Upper lobe of left lung (tissue), 6 donors: Measurements from ENCODE around the gene KLK1. TPM values are rescaled to one million over a fixed set of nuclear protein-coding genes. Genes with fewer than 3 reads are reported as not detected.

Source experiments
- ATAC-seq, 2 donors: fragments of 200-7000 bp; cut with Tn5 transposase; one replicate each; pipeline ENCODE4 v1.9.1; 2022; ENCODE audit warnings: mild to moderate bottlenecking in 2 of 2, moderate library complexity in 2 of 2; ENCODE audit not compliant: low FRiP score in 2 of 2
- DNase-seq, 2 donors: peaks; one replicate each; pipeline ENCODE4 v3.0.0-alpha.2; 2019 to 2020
- H3K27ac ChIP-seq, 4 donors: fragments of 200-600 bp; sonication (generic); one replicate each; pipeline ENCODE4 v1.5.1; 2016 to 2019
- H3K27me3 ChIP-seq, 4 donors: fragments of 200-600 bp; sonication (generic); one replicate each; pipeline ENCODE4 v1.5.1; 2017 to 2019
- H3K36me3 ChIP-seq, 4 donors: fragments of 200-600 bp; sonication (generic); one replicate each; pipeline ENCODE4 v1.5.1; 2016 to 2019
- H3K4me1 ChIP-seq, 4 donors: fragments of 200-600 bp; sonication (generic); one replicate each; pipeline ENCODE4 v1.5.1; 2018 to 2019
- H3K4me3 ChIP-seq, 4 donors: fragments of 200-600 bp; sonication (generic); one replicate each; pipeline ENCODE4 v1.5.1; 2017 to 2019; ENCODE audit warnings: mild to moderate bottlenecking in 2 of 4, moderate library complexity in 1 of 4
- H3K9me3 ChIP-seq, 4 donors: fragments of 200-600 bp; sonication (generic); one replicate each; pipeline ENCODE4 v1.5.1; 2018 to 2019
- EP300 ChIP-seq, 4 donors: sonication (generic); formaldehyde crosslinking; IDR thresholded peaks; one replicate each; pipeline ENCODE4 v1.5.1; 2017; ENCODE audit warnings: antibody characterized with exemption in 4 of 4, control low read depth in 2 of 4
- POLR2A ChIP-seq, 4 donors: fragments of 450-650 bp; IDR thresholded peaks; one replicate each; pipeline ENCODE4 v1.5.1; 2016 to 2017; ENCODE audit warnings: antibody characterized with exemption in 4 of 4, mild to moderate bottlenecking in 2 of 4
- POLR2AphosphoS5 ChIP-seq, 2 donors: sonication (generic); formaldehyde crosslinking; IDR thresholded peaks; one replicate each; pipeline ENCODE4 v1.5.1; 2017; ENCODE audit warnings: antibody characterized with exemption in 2 of 2
- WGBS, 2 donors: methylation state at CpG; one replicate each; pipeline ENCODE4 v1.1.5; 2017 to 2018; 5-methylcytosine and 5-hydroxymethylcytosine counted together
- total RNA-seq, 6 donors: library from RNA; depleted of rRNA in 4 of 6; stranded (reverse); fragments of >200 nt in 4 of 6; gene quantifications; one replicate each; pipeline versions ENCODE4 v1.1.0 to v1.2.1, GENCODE V29; 2016 to 2021
- TF ChIP-seq, protein P1 (sequence below), 6 experiments: fragments of 450-650 bp in 4 of 6; fragments of 200-600 bp in 2 of 6; sonication (generic) in 2 of 6; IDR thresholded peaks; one replicate each; pipeline ENCODE4 v1.5.1; 2016 to 2019; ENCODE audit warnings: antibody characterized with exemption in 6 of 6
- donor health status: DM: no; HTN: no; CAD: no; lungs with moderate emphysema.
- donor health status: DM: no; HTN: yes; CAD: no; lungs with severe emphysema.

Gene KLK1
- total RNA-seq, 6 donors from 2014 or later: 1.3 to 3.3 (median 2.0) TPM; not detected in 3

- no peak for TF ChIP-seq POLR2AphosphoS5 (IDR thresholded peaks at IDR 0.05)
- TF ChIP-seq POLR2A (IDR thresholded peaks at IDR 0.05): no peak
- TF ChIP-seq, protein P1, sequence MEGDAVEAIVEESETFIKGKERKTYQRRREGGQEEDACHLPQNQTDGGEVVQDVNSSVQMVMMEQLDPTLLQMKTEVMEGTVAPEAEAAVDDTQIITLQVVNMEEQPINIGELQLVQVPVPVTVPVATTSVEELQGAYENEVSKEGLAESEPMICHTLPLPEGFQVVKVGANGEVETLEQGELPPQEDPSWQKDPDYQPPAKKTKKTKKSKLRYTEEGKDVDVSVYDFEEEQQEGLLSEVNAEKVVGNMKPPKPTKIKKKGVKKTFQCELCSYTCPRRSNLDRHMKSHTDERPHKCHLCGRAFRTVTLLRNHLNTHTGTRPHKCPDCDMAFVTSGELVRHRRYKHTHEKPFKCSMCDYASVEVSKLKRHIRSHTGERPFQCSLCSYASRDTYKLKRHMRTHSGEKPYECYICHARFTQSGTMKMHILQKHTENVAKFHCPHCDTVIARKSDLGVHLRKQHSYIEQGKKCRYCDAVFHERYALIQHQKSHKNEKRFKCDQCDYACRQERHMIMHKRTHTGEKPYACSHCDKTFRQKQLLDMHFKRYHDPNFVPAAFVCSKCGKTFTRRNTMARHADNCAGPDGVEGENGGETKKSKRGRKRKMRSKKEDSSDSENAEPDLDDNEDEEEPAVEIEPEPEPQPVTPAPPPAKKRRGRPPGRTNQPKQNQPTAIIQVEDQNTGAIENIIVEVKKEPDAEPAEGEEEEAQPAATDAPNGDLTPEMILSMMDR (IDR thresholded peaks at IDR 0.05): no peak
- TF ChIP-seq EP300 (IDR thresholded peaks at IDR 0.05): no peak
- ATAC-seq (no peak), DNase-seq (no peak)
- Histone ChIP-seq H3K4me1 (peaks cover 4 to 16% (median 10%) of the 10 kb centered on the region in 4 donors), H3K27me3 (peaks cover 0 to 8% (median 3%) of the 10 kb centered on the region in 4 donors), H3K4me3 (no peak within 1 kb of the TSS), H3K9me3 (no peaks in the 10 kb centered on the region), H3K36me3 (no peaks in the 10 kb centered on the region), H3K27ac (no peak within 1 kb of the TSS)
- WGBS, 2 donors: 59 to 68% methylated on average over 8 of the region's 8 CpGs
These were observed 9.7 kb upstream of the KLK1 start, which contains the start of gene KLK15 for GRCh38 chr19:50833117-50833801. Gene KLK15 (minus strand): TSS chr19:50833574. CDS start chr19:50831492, 2,082 bp downstream.

DNA sequence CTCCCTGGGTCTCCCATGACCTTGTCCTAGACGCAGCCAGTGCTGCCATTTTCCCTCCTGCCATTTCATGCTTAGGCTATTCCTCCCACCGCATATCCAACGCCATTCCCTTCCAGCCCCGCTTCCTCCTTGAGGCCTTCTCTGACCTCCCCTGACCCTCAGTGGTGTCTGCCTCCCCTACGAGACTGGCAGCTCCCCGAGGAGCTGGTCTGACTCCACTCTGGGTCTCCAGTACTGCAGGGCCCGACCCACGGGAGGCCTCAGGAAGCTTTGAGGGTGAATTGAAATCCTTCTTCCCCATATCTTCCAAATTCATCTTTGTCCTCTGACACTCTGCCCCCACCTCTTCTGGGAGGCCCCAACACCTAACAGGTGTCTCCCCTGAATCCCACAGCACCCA lies 9.1 kb upstream of the KLK1 start:
- Histone ChIP-seq H3K4me3 (no peak overlapping the region), H3K4me1 (peaks cover 4 to 16% (median 10%) of the 10 kb centered on the region in 4 donors), H3K36me3 (no peaks in the 10 kb centered on the region), H3K9me3 (no peaks in the 10 kb centered on the region), H3K27me3 (peaks cover 0 to 8% (median 3%) of the 10 kb centered on the region in 4 donors), H3K27ac (no peak overlapping the region)
- 68 to 91% methylated on average over 8 of the region's 8 CpGs for WGBS, 2 donors
- ATAC-seq (no peak), DNase-seq (no peak)
- TF ChIP-seq POLR2A (IDR thresholded peaks at IDR 0.05): no peak
- TF ChIP-seq EP300 (IDR thresholded peaks at IDR 0.05): no peak

- TF ChIP-seq, protein P1 (IDR thresholded peaks at IDR 0.05): no peak
- TF ChIP-seq POLR2AphosphoS5 (IDR thresholded peaks at IDR 0.05): no peak
- TF ChIP-seq EP300 (IDR thresholded peaks at IDR 0.05): no peak
- TF ChIP-seq POLR2A (IDR thresholded peaks at IDR 0.05): no peak
- Histone ChIP-seq H3K4me1 (peaks cover 4 to 11% (median 9%) of the 10 kb centered on the region in 4 donors), H3K27ac (no peak overlapping the region), H3K36me3 (no peaks in the 10 kb centered on the region), H3K9me3 (no peaks in the 10 kb centered on the region), H3K4me3 (no peak overlapping the region), H3K27me3 (peaks cover 0 to 2% (median under 1%) of the 10 kb centered on the region in 4 donors)
- ATAC-seq (no peak), DNase-seq (no peak)
- WGBS, 2 donors: 64 to 75% methylated on average over 7 of the region's 7 CpGs
These were observed 7.4 kb upstream of the KLK1 start for GRCh38 chr19:50831026-50831396.

- 40 to 45% methylated on average over 17 of the region's 17 CpGs for WGBS, 2 donors
- H3K4me1 ChIP-seq: peaks cover 2 to 5% (median 4%) of the 10 kb centered on the region in 4 donors
- H3K4me3 ChIP-seq: no peak overlapping the region
- H3K27ac ChIP-seq: no peak overlapping the region
- no peaks in the 10 kb centered on the region for H3K36me3 ChIP-seq
- no peaks in the 10 kb centered on the region for H3K27me3 ChIP-seq
- no peak for ATAC-seq
- no peaks in the 10 kb centered on the region for H3K9me3 ChIP-seq
- DNase-seq: no peak
- TF ChIP-seq POLR2AphosphoS5 (IDR thresholded peaks at IDR 0.05) (no peak), POLR2A (IDR thresholded peaks at IDR 0.05) (no peak)
These were observed 6.9 kb upstream of the KLK1 start for GRCh38 chr19:50830266-50831025.

GRCh38 chr19:50829801-50830200 lies 6.2 kb upstream of the KLK1 start:
- H3K27me3 ChIP-seq: no peaks in the 10 kb centered on the region
- no peak overlapping the region for H3K4me3 ChIP-seq
- WGBS, 2 donors: 69 to 77% methylated on average over 5 of the region's 5 CpGs
- no peak for TF ChIP-seq EP300 (IDR thresholded peaks at IDR 0.05)
- no peak for TF ChIP-seq POLR2AphosphoS5 (IDR thresholded peaks at IDR 0.05)
- TF ChIP-seq POLR2A (IDR thresholded peaks at IDR 0.05): no peak
- TF ChIP-seq, protein P1 (IDR thresholded peaks at IDR 0.05): no peak
- no peaks in the 10 kb centered on the region for H3K36me3 ChIP-seq
- H3K4me1 ChIP-seq: no peaks in the 10 kb centered on the region
- H3K9me3 ChIP-seq: no peaks in the 10 kb centered on the region
- DNase-seq (no peak), ATAC-seq (no peak)
- no peak overlapping the region for H3K27ac ChIP-seq
